ENCODE data around the gene MPRIP.
"Not testable (repeated sequence)": the region's sequence is repeated elsewhere in the genome, so short reads cannot be mapped to it uniquely, and the experiment has no call there.

Gene MPRIP

DNA sequence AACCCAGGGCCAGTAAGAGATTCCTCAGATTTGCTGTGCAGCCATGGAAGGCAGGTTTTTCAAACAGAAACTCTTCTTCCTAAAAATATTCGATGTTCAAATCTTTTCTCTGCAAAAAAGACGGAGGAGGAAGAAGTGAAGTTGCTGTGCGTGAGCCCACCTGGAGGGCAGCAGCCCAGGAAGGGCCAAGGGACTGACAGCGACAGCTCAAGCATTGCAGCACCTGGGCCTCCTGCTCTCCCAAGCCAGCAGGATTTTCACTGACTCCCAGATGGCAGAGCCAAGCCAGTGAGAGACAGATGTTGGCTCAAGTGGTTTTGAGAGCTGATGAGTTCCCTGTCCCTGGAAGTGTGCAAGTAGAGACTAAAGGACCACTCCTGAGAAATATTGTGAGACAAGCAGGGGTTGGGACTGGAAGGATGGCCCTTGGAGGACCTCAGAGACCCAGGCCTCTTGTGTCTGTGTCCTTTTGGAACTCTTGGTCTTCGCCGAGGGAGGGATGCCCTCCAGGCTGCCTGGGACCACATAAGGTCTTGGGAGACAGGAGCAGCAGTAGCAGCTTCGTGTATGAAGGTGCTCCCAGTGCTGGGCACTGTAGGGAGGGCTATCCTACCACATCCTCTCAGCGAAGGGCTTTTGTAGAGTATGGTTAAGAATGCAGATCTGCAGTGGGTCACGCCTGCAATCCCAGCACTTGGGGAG, 41.0 kb upstream of the MPRIP start:
- TF ChIP-seq, protein P1, sequence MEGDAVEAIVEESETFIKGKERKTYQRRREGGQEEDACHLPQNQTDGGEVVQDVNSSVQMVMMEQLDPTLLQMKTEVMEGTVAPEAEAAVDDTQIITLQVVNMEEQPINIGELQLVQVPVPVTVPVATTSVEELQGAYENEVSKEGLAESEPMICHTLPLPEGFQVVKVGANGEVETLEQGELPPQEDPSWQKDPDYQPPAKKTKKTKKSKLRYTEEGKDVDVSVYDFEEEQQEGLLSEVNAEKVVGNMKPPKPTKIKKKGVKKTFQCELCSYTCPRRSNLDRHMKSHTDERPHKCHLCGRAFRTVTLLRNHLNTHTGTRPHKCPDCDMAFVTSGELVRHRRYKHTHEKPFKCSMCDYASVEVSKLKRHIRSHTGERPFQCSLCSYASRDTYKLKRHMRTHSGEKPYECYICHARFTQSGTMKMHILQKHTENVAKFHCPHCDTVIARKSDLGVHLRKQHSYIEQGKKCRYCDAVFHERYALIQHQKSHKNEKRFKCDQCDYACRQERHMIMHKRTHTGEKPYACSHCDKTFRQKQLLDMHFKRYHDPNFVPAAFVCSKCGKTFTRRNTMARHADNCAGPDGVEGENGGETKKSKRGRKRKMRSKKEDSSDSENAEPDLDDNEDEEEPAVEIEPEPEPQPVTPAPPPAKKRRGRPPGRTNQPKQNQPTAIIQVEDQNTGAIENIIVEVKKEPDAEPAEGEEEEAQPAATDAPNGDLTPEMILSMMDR (IDR thresholded peaks at IDR 0.05; ENCODE audit: extremely low read depth, insufficient read depth, missing control alignments), result no peak
- in situ Hi-C loops (cut with MboI; ENCODE audit: low pct_unique_long_range_greater_than_20kb, low sequenced_read_pairs, unreplicated experiment), result loop anchor here (25.0 kb wide), 1 partner anchor 311 kb away; the partner anchor contains the start of gene NT5M
- no peak for DNase-seq (ENCODE audit: low spot score)

DNA sequence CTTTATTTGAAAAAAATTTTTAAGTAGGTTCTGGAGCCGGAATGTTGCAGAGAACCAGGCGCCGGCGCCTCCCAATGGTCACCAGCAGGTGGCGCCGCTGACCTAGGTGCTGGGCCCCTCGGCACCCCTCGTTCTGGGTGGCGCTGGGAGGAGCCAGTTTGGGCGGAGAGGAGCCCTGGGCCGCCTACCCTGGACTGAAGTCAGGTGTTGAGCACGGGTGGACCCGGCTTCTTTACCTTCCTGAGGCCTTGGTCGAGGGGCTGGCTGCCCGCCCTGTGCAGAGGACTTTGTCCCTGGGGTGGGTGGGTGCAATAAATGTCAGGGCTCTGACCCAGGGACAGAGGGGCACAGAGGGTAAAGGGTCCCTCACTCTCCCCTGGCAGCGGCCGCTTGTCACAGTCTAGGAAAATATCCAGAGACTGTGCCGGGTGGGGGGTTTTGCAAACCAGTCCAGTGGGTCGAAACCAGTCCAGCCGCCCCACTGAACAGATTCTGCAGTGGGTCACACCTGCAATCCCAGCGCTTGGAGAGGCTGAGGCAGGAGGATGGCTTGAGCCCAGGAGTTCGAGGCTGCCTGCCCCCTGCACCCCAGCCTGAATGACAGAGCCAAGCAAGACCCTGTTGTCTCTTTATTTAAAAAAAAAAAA, 40.3 kb upstream of the MPRIP start:
- DNase-seq (ENCODE audit: low spot score), result peak; percentile 90
- in situ Hi-C loops (cut with MboI; ENCODE audit: low pct_unique_long_range_greater_than_20kb, low sequenced_read_pairs, unreplicated experiment), result loop anchor here (25.0 kb wide), 1 partner anchor 310 kb away; the partner anchor contains the start of gene NT5M
- TF ChIP-seq, protein P1 (IDR thresholded peaks at IDR 0.05; ENCODE audit: extremely low read depth, insufficient read depth, missing control alignments), result peak; percentile 97

DNA sequence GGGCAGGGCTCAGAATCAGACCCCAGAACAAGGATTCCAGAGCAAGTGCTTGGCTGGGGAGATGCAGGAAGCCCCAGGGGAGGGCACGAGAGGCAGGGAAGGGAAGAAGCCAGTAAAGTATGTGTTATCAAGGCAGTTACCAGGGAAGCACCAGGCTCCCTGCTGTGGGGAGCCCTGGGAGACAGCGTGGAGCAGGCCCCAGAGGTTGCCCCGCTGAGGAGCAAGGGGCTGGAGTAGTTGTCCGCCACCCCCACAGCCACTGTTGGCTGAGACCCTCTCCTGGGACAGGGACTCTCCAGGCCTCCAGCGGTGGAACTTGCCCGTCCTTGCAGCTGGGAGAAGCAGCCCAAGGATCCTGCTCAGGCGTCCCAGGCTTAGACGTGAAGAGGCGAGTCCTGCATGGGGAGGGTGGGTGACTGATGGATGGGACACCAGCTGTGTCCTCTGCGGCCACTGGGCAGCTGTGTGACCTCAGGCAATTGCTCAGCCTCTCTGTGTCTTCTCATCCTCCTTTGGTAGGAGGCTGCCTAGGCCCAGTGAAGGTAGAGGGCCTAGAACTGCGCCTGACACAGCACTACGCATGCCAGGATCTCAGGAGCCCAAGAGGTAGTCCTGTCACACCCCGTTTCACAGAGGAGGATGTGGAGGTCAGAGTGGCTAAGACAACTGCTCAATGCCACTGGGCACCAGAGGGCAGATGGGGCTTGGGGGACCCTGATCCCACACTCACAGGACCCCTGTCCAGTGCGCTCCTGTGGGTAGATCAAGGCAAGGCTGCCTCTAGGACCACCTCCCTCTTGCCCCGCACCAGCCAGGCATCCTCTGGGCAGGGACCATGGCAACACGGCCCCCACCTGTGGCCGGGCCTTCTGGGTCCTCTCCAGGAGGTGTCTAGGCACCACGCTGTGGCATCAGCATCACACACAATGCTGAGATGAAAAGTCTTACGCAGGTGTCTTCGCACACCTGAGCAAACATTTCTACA, 39.2 kb upstream of the MPRIP start:
- not testable (repeated sequence) for DNase-seq (ENCODE audit: low spot score)
- in situ Hi-C loops (cut with MboI; ENCODE audit: low pct_unique_long_range_greater_than_20kb, low sequenced_read_pairs, unreplicated experiment), result loop anchor here (25.0 kb wide), 1 partner anchor 309 kb away; the partner anchor contains the start of gene NT5M

DNA sequence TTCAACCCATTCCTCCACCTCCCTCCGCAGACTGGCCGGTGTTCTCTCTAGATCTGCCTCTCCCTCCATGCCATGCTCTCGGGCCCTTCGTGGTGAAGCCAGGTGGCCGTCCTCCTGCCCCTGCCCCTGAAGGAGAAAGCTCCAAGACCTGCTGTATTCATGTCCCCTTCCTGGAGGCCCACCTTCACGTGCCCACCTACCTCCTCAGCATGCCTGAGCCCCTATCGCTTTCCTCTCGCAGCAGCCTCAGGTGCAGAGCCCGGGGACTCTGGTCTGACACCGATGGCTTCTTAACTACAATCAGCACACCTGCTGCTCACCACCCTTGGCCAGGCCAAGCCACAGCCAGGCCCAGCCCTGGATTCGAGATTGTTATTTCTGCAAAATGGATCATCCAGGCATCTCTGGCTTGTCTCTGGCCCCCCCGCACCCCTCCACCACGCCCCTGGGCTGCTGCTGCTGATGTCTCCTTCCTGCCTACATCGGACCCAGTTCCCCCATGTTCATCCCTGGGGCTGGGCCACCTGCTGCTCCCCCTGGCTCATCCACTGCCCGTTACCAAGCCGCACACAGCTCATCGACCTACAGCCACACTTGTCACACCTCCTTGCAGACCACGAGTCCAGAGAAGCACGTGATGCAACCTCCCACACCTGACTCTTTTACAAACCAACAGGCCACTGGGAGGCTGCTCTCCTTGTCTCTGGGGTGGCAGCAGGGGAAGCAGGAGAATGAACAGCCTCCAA, 37.8 kb upstream of the MPRIP start:
- no peak for DNase-seq (ENCODE audit: low spot score)
- in situ Hi-C loops (cut with MboI; ENCODE audit: low pct_unique_long_range_greater_than_20kb, low sequenced_read_pairs, unreplicated experiment), result loop anchor here (25.0 kb wide), 1 partner anchor 308 kb away; the partner anchor contains the start of gene NT5M
- TF ChIP-seq, protein P1 (IDR thresholded peaks at IDR 0.05; ENCODE audit: extremely low read depth, insufficient read depth, missing control alignments), result no peak

DNA sequence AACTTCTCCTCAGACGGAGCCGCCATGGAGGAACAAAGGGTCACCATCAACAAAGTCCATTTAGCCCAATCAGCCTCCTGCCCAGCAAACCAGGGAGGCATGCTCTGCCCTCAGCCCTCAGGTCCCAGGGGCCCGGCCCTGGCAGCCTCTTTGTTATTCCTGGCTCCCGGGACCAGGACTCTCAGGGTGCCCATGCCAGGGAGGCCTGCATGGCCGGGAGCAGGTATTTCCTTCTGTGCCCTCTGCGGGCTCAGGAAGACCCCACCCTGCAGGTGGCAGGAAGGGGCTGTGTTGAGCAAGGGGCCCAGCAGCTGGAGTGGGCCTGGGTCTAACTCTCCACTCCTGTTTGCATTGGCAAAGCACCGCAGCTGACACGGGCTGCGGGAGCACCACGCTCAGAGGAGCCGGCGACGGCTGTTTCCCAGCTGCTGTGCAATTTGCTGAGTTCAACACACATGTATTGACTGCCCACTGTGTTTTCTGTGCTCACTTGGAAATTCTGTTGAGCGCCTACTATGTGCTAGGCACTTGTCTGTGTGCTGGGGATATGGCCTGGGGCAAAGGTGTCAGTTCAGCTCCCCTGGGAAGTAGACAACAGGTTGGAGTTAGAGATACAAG, 37.2 kb upstream of the MPRIP start:
- in situ Hi-C loops (cut with MboI; ENCODE audit: low pct_unique_long_range_greater_than_20kb, low sequenced_read_pairs, unreplicated experiment), result loop anchor here (25.0 kb wide), 1 partner anchor 307 kb away; the partner anchor contains the start of gene NT5M
- DNase-seq (ENCODE audit: low spot score), result not testable (repeated sequence)

DNA sequence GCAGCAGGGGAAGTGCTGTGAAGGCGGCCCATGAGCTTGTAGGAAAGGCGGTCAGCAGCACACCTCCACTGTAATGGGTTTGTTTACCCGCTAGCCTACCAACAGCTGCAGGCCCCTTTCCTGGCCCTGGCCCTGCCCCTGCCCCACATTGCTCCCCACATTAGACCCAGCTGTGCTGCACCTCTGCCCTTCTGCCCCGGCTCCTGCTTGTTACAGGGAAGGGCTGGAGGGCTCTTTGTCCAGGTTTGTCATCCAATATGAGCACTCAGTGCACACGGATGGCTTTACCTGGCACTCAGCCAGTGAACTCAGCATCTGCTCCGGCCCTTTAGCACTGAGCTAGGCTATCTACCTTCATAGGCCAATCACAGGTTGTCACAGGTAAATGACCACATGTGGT, 34.4 kb upstream of the MPRIP start:
- in situ Hi-C loops (cut with MboI; ENCODE audit: low pct_unique_long_range_greater_than_20kb, low sequenced_read_pairs, unreplicated experiment), result loop anchor here (25.0 kb wide), 1 partner anchor 304 kb away; the partner anchor contains the start of gene NT5M
- DNase-seq (ENCODE audit: low spot score), result not testable (repeated sequence)

DNA sequence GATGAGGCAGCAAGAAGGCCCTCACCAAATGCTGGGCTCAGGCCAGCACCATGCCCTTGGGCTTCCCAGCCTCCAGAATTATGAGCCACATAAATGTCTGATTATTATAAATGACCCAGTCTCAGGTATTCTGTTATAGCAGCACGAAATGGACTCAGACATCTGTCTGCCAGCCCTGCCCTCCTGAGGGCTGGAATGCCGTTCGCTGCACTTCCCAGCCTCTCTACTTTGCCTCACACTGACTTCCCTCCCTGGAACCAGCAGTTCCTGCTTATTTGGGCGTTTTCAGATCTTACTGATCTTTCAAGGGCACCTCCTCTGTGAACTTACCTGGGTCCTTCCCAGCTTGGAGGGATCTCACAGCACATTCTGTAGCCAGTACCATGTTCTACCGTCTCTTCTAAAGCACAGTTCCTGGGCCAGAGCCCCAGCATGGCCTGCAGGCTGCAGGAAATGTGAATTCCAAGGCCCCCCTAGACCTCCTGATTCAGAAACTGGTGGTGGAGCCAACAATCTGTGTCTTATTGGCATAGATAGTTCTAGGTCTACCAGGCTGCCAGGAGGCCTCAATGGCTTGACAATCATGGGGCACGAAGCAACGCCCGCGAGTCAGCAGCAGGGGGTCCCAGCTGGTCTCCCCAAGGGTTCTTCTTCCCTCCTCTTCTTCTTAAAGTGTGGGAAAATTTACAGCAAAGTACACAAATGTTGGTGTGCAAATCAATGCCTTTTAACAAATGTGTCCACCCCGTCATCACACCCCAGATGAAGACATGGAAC, 33.4 kb upstream of the MPRIP start:
- not testable (repeated sequence) for DNase-seq (ENCODE audit: low spot score)
- in situ Hi-C loops (cut with MboI; ENCODE audit: low pct_unique_long_range_greater_than_20kb, low sequenced_read_pairs, unreplicated experiment), result loop anchor here (25.0 kb wide), 1 partner anchor 303 kb away; the partner anchor contains the start of gene NT5M

DNA sequence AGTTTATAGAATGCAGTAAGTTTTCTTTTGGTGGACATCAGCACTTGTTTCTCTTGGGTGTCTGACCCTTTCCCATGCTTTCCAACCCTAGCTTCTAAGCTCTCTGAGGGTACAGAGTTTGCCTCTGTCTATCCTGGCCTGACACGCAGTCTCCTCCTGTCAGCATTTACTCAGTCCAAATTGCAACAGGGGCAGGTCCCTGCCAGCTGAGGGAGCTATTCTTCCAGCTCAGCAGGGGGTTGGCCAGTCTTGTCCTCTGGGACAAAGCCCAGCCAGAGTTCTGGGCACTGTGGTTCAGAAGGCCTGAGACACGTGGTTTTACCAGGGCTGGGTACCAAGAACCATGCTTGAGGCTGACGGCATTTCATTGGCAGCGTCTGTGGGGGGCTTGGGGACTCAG, 32.3 kb upstream of the MPRIP start:
- in situ Hi-C loops (cut with MboI; ENCODE audit: low pct_unique_long_range_greater_than_20kb, low sequenced_read_pairs, unreplicated experiment), result loop anchor here (25.0 kb wide), 1 partner anchor 302 kb away; the partner anchor contains the start of gene NT5M
- DNase-seq (ENCODE audit: low spot score), result not testable (repeated sequence)

DNA sequence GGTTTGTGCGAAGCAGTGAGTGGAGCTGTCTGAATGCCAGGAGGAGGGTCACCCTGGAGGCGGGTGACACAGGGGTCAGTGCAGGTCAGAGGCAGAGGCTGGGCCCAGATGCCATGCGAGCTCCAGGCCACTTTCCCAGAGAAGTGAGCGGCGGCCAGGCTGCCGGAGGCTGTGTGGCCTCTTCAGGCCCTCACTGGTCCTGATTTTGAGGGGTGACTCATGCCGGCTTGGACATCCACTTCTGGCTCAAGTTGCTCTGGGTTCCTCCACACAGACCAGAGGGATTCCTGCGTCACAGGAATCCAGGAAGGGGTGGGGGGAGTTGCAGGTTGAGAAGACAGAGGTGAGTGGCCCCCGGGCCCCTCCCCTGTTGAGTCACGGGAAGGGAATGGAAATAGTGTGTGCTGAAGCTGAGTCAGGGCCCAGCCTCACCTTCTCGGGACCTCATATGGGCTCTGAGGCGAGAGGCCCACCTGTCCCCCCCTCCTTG, 31.7 kb upstream of the MPRIP start:
- in situ Hi-C loops (cut with MboI; ENCODE audit: low pct_unique_long_range_greater_than_20kb, low sequenced_read_pairs, unreplicated experiment), result loop anchor here (25.0 kb wide), 1 partner anchor 302 kb away; the partner anchor contains the start of gene NT5M
- not testable (repeated sequence) for DNase-seq (ENCODE audit: low spot score)

DNA sequence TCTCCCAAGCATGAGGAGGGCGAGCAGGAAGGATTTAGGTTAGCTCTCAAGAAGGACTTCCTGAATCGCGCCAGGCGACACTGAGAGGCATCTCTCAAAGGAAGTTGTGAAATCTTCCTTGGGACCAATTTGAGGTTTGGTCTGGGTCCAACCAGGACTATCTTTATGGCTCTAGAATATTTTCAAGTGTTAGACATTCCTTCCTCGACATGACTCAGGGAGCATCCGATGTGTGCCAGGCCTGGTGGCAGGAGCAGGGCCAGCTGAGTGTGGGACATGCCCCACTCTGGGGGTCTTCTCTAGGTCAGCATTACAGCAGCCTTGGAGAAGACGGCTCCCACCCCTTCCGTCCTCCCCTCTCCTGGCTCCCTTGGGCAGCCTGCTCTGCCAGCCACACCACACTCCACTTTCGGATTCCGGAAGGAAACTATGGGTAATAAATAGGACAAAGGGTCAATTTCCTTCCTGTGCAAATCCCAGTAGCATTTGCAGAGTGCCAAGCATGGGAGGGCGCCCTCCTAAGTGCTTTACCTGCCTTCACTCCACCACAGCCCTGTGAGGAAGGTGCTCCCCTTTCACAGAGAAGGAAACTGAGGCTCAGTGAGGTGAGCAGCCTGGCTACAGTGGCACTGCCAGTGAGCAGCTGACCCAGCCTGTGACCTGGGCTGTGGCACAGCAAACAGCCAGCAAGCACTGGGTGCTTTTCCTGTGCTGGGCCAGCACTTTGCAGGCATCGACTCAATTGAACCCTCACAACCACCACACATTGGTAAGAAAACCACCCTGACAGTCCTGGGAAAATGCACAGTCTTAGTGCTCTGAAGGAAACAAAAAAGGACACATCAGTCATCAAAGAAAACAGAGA, 31.0 kb upstream of the MPRIP start:
- not testable (repeated sequence) for DNase-seq (ENCODE audit: low spot score)
- in situ Hi-C loops (cut with MboI; ENCODE audit: low pct_unique_long_range_greater_than_20kb, low sequenced_read_pairs, unreplicated experiment), result loop anchor here (25.0 kb wide), 1 partner anchor 301 kb away; the partner anchor contains the start of gene NT5M
